D721Med (cell line): ENCODE data around the gene SHC2.

ENCODE experiments used
- DNase-seq: peaks from one replicate; pipeline ENCODE4 v3.0.0; 2011; ENCODE audit warnings: low spot score; ENCODE audit not compliant: insufficient read length
- FAIRE-seq: peaks from 2 replicates; lab custom pipeline; 2011; peaks lifted over from hg19 to GRCh38; lab: Jason Lieb, UNC
- CTCF ChIP-seq: IDR thresholded peaks from 2 replicates; pipeline ENCODE4 v1.5.1; 2012; ENCODE audit warnings: mild to moderate bottlenecking, control low read depth; ENCODE audit not compliant: insufficient read depth; ENCODE audit errors: missing control alignments

SHC2 gene

GRCh38 chr19:464208-464545, 3.3 kb upstream of the SHC2 start:
- TF ChIP-seq CTCF: no peak
- DNase-seq (no peak), FAIRE-seq (no peak)

GRCh38 chr19:463483-464207, 2.8 kb upstream of the SHC2 start:
- FAIRE-seq: no peak
- no peak for TF ChIP-seq CTCF
- no peak for DNase-seq

- no peak for FAIRE-seq
- no peak for TF ChIP-seq CTCF
- DNase-seq: peak; percentile 95
These were observed 1.1 kb upstream of the SHC2 start for GRCh38 chr19:461721-462551.

DNA sequence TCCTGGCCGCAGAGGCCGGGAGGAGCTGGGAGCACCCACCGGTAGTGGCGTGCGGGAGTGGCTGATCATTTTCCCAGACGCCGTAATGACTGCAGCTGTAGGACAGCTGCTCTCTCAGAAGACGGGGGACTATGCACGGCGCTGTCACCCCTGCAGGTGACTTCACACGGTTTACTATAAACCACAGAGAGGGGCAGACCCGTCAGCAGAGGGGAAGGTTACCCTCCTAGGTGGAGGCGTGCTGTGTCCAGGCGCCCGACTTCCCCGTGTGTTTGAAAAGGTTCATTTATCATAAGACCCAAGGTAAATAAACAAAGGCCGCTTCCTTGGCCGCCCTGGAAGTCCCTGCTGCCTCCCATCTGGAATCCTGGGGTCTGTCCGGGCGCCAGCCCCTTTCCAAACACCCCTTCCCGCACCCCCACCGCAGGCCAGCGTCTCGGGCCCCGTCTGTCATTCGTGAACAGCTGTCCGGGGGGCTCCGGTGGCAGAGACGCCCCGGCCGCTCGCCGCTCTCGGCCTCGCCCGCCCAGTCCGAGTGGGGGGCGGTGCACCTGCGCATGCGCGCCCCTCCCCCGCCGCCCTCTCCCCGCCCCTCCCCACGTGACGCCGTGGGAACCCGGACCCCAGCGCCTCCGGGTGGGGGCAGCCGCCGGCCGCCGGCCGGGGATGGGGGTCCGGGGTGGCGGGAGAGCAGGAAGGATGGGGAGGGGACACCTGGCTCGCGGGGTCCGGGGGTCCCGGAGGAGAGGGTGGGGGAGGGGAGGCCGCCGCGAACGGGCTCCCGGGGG, 915 bp downstream of the SHC2 start:
- DNase-seq: peak; percentile 96
- TF ChIP-seq CTCF: no peak
- FAIRE-seq: no peak

DNA sequence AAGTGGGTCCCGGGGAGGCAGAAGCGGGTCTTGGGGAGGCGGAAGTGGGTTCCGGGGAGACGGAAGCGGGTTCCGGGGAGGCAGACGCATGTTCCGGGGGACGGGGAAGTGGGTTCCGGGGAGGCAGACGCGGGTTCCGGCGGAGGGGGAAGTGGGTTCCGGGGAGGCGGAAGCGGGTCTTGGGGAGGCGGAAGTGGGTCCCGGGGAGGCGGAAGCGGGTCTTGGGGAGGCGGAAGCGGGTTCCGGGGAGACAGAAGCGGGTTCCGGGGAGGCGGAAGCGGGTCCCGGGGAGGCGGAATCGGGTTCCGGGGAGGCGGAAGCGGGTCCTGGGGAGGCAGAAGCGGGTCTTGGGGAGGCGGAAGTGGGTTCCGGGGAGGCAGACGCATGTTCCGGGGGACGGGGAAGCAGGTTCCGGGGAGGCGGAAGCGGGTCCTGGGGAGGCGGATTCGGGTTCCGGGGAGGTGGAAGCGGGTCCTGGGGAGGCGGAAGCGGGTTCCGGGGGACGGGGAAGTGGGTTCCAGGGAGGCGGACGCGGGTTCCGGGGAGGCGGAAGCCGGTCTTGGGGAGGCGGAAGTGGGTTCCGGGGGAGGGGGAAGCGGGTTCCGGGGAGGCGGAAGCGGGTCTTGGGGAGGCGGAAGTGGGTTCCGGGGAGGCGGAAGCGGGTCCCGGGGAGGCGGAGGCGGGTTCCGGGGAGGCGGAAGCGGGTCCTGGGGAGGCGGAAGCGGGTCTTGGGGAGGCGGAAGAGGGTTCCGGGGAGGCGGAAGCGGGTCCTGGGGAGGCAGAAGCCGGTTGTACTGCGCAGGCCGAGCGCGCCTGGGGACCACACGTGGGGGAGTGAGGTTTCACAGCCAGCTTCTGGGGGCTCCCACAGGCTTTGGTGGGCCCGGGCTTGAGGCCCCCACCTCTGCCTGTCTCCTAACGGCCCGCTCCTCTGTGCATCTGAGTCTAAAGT, 2.5 kb downstream of the SHC2 start:
- DNase-seq: no peak
- FAIRE-seq: no peak
- no peak for TF ChIP-seq CTCF

DNA sequence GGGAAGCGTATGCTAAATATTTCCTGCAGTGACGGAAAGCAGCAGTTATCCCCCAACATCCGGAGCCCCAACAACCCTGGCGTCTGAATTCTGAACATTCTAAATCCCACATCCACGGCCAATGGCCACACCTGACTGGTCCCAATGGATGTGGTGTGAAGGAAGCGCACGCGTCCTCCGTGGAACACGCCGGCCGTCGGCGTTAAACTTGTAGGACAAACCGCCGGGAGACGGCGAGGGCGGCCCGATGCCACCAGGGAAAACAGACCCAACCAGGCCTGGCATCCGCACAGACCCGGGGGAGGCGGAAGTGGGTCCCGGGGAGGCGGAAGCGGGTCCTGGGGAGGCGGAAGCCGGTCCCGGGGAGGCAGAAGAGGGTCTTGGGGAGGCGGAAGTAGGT, 3.2 kb downstream of the SHC2 start:
- DNase-seq (no peak), FAIRE-seq (no peak)
- TF ChIP-seq CTCF: no peak
